ENCODE data around the gene TMEM151B. TPM values are rescaled to one million over a fixed set of nuclear protein-coding genes. Genes with fewer than 3 reads are reported as not detected.
A peak's percentile ranks its signal among the peaks of the same experiment; 100 is the strongest.

The TMEM151B gene
- total RNA-seq, 2 donors from 2014 or later: not detected

- no peak for DNase-seq (ENCODE audit: low spot score)
- no peaks in the 10 kb centered on the region for H3K27me3 ChIP-seq (replicated peaks; ENCODE audit: insufficient read depth)
- no peaks in the 10 kb centered on the region for H3K9me3 ChIP-seq
- TF ChIP-seq CTCF (IDR thresholded peaks at IDR 0.05): peak; percentile 32
- ATAC-seq (ENCODE audit: insufficient number of reproducible peaks, low FRiP score, low read depth): no peak
- H3K36me3 ChIP-seq: no peaks in the 10 kb centered on the region
- H3K4me3 ChIP-seq: peak within 1 kb of the TSS; percentile 81
- H3K4me1 ChIP-seq (ENCODE audit: control insufficient read depth in 1 of 2, low read depth in 2 of 2): peaks cover 63 to 80% of the 10 kb centered on the region in 2 donors
- peak within 1 kb of the TSS; percentile 97 to 98 for H3K27ac ChIP-seq
These were observed 46.8 kb upstream of the TMEM151B start, which contains the start of gene SLC29A1 for GRCh38 chr6:44223319-44224028. TSS of gene SLC29A1 (plus strand) at chr6:44223595. CDS start at chr6:44227314, 3,719 bp downstream.

DNA sequence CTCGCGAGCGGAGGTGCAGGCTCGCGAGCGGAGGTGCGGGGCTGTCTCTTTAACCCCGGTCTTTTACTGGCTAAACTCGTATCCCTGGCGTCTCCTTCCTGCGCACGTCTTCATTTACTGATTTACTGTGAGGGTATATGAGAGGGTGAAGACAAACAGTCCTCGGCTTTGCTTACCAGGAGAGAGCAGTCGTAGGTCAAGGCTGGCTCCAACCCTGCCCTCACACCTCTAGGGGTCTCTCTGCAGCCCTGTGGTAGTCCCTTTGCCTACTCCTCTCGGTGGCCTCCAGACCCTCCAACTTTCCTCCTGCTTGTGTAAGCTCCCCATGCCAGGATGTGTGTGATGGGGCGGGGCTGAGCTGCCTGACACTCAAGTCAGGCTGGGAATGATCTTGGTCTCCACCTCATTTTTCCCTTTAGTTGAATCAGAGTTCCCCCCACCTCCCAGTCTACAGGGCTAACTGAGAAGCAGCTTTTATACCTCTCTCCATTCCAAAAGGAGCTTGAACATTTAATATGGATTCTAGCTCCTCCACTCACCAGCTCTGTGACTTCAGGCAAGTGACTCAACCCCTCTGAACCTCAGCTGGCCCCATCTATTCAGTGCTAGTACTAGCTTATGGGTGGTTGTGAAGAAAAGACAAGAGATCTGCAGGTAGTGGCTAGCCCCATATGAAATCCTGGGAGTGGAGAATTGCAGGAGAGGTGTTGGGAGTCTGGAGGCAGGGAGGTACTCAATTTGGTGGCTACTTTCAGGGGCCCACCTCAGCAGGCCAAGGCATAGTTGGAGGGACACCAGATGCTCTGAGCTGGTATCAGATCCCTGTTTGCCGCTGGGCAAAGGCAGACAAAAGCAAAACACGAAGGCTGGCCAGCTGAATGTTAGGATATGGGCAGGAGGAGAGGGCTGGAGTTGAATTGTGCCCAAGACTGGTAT lies 46.0 kb upstream of the TMEM151B start:
- H3K27me3 ChIP-seq (replicated peaks; ENCODE audit: insufficient read depth): no peaks in the 10 kb centered on the region
- ATAC-seq (ENCODE audit: insufficient number of reproducible peaks, low FRiP score, low read depth) (no peak), DNase-seq (ENCODE audit: low spot score) (no peak)
- peaks cover 63 to 75% of the 10 kb centered on the region in 2 donors for H3K4me1 ChIP-seq (ENCODE audit: control insufficient read depth in 1 of 2, low read depth in 2 of 2)
- peaks cover 5% of the 10 kb centered on the region for H3K36me3 ChIP-seq
- TF ChIP-seq CTCF (IDR thresholded peaks at IDR 0.05): no peak
- H3K4me3 ChIP-seq: peak overlapping the region; percentile 81
- no peaks in the 10 kb centered on the region for H3K9me3 ChIP-seq
- H3K27ac ChIP-seq: peak overlapping the region; percentile 37 to 98

DNA sequence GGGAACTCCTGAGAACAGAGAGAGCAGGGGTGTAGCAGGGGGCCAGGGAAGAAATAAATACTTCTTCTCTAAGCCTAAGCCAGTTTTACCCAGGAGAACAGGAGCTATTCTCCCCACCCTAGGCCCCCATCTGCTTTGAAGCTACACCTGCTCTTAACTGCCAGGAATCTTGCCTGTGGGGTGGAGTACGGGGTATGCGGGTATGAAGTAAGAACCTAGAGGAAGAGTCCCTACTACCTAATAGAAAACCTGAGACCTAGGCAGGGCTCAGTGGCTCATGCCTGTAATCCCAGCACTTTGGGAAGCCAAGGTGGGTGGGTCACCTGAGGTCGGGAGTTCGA lies 45.3 kb upstream of the TMEM151B start:
- no peak for ATAC-seq (ENCODE audit: insufficient number of reproducible peaks, low FRiP score, low read depth)
- peaks cover 62 to 74% of the 10 kb centered on the region in 2 donors for H3K4me1 ChIP-seq (ENCODE audit: control insufficient read depth in 1 of 2, low read depth in 2 of 2)
- peaks cover 11% of the 10 kb centered on the region for H3K36me3 ChIP-seq
- H3K27ac ChIP-seq: peak overlapping the region; percentile 13 to 98
- no peaks in the 10 kb centered on the region for H3K27me3 ChIP-seq (replicated peaks; ENCODE audit: insufficient read depth)
- H3K4me3 ChIP-seq: no peak overlapping the region
- TF ChIP-seq CTCF (IDR thresholded peaks at IDR 0.05): no peak
- no peak for DNase-seq (ENCODE audit: low spot score)
- no peaks in the 10 kb centered on the region for H3K9me3 ChIP-seq

GRCh38 chr6:44225579-44226325 lies 44.5 kb upstream of the TMEM151B start:
- Histone ChIP-seq H3K9me3 (no peaks in the 10 kb centered on the region), H3K27ac (peak overlapping the region; percentile 60 to 72), H3K4me3 (peak overlapping the region; percentile 52), H3K4me1 (ENCODE audit: control insufficient read depth in 1 of 2, low read depth in 2 of 2) (peaks cover 54 to 66% of the 10 kb centered on the region in 2 donors), H3K36me3 (peaks cover 19% of the 10 kb centered on the region), H3K27me3 (replicated peaks; ENCODE audit: insufficient read depth) (no peaks in the 10 kb centered on the region)
- ATAC-seq (ENCODE audit: insufficient number of reproducible peaks, low FRiP score, low read depth) (no peak), DNase-seq (ENCODE audit: low spot score) (no peak)
- no peak for TF ChIP-seq CTCF (IDR thresholded peaks at IDR 0.05)

Measured in thoracic aorta (tissue), 2 donors.